SK-MEL-5 (cell line): ENCODE measurements around the gene SF1. TPM values are rescaled to one million over a fixed set of nuclear protein-coding genes. Genes with fewer than 3 reads are reported as not detected.
A peak's percentile ranks its signal among the peaks of the same experiment; 100 is the strongest.

Experiments
- DNase-seq: peaks from one replicate; pipeline ENCODE4 v3.0.0-alpha.2; 2016; ENCODE audit warnings: low read depth, low spot score
- in situ Hi-C: cut with HindIII; loops from 2 replicates; pipeline ENCODE4 v1.10.0; 2016; ENCODE audit warnings: low sequenced_read_pairs, high pct_unique_total_duplicates, low pct_unique_long_range_greater_than_20kb
- total RNA-seq: library from RNA; depleted of rRNA; stranded (reverse); fragments of >200 nt; shearing (Covaris generic); gene quantifications from 2 replicates; pipeline ENCODE4 v1.2.3, GENCODE V29; 2014

SF1 gene
- total RNA-seq, 1 experiment from 2014 or later: 53.3 TPM

DNA sequence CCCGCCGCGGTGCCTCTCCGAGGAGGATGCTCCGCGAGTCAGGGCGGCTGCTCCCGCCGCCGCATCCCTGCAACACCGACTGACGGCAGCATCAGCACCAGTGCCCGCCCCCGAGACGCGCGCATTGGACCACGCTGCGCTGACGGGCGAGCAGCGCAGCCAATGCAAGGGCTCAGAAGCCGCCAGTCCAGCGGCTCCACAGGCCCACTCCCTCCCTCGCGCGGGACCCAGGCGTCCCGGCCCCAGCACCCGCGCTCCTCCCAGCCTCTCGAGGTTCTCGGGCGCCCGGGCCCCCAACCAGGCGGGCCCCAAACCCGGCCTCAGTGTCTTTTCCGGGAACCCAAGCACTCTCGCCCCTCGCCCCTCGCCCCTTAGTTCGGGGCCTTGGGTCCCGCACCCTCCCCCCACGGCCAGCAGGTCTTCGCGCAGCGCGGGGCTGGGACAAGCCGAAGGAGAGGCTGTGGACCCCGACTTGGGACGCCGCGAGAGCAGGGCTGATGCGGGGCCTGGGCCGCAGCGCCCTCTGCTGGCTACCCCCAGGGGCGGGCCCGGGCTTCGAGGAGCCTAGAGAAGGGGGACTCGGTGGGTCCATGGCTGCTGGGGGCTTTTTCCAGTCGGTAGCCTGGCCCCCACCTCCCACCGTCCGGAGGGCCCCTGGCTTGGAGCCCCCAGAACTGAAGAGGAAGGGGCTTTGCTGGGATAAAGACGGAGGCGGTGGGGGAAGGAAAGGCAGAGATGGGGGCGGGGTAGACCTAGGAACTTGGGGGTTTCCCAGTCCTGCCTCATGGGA lies 55.0 kb downstream of the SF1 start, which contains the start of gene NRXN2:
Gene NRXN2, minus strand, starts transcription at position 81 of the 790 bp plus-strand sequence. CDS start 9,498 bp downstream, outside the sequence.
- DNase-seq: peak; percentile 74
- in situ Hi-C loops: no loop called here

DNA sequence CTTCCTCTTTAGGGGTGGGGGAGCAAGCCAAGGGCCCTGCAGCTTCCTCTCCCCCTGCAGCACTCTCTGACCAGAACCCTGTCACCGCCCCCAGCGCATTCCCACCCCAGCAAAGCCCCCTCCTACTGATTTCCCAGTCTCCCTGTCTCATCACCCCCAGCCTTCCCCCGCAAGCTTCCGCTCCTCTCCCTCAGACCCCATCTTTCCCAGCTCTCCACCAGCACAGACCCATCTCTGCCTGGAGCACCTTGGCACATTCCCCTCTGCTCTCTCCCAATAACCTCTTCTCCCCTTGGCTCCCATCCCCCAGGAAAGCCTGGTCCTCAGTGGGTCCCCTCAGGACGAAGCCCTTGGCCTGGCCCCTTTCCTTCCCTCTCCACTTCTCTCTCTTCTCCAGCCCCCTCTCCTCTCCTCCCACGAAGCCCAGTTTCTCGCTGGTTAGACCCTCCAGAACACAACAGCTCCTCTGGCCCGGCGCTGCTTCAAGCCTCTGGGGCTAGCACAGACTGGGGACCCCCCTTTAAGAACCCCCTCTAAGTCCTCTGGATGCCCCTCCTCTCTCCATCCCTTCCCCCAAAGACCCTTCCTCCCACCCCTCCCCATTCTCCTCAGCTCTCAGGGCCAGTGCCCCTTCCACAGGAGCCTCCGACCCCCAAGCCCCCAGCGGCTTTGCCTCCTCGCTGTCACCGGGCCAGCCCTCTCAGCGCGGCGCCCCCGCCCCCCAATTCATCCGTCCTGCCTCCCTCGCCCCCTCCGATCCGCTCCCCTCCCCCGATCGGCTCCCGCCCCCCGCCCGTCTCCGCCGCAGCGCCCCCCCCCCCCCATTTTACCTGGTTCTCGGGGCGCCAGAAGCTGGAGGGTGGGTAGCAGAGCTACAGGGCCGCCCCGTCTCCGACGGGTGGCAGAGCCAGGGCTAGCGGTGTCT lies 55.9 kb downstream of the SF1 start:
- no peak for DNase-seq
- in situ Hi-C loops: no loop called here

DNA sequence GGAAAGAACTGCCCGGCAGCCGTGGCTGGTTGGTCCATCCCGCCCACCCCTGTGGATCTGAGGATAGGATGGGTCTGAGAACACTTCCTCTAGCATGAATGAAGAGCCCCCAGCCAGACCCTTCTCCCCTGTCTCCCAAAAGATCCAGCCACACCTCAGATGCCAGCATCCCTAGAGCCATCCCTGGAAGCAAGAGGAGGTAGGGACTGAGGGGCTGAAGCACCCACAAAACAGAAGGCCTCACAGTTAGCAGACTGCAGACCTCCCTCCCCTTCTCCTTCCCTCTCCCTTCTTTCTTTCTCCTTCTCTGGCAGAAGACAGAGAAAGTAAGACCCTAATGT lies 57.0 kb downstream of the SF1 start:
- DNase-seq: no peak
- in situ Hi-C loops: no loop called here

DNA sequence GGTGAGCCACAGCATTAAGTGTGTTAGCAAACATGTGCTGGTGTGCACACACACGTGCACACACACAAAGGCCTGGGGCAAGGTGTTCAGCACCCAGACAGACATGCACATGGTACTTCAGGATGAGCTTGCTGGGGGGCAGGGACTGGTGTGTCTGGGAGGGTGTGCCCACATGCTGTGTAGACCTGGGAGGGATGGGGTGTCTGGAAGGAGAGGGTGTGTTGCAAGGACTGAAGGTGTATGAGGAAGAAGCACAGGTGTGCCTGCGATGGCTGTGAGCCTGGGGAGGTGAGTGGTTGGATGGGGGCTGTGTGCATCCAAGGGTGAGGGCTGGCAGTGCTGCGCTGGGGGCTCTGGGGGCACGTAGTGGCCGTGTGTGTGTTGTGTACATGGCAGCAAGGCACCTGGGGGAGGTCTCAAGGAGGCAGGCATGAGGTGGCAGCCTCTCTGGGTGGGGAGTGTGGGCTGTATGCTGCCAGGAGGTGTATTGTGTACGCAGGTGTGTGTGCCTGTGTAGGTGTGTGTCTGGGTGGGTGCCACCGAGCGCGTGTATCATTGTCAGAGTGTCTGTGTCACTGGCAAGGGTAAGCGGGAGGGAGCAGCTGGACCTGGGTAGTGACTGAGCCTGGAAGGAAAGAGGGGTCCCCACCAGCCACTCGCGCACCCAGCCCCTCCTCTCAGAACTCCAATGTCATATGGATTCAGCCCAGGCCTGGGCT lies 57.5 kb downstream of the SF1 start:
- in situ Hi-C loops: no loop called here
- DNase-seq: no peak

DNA sequence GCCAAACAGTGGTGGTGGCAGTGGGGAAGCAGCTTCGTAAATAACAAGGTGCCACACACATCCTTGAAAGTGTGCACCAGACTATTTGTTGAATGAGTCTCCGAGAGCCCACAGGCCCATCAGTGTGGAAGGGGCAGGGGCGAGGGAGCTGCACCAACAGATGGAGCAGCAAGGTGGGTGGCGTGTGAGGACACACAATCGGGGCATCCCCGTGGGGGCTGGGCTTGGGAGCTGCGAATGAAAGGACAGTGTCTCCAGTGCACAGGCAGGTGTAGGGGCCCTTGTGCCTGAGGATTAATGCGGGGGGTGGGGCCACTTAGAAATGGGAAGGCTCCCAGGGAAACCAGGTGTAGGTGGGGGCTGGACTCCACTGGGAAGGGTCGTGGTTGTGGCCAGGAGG lies 58.2 kb downstream of the SF1 start:
- no peak for DNase-seq
- in situ Hi-C loops: no loop called here

DNA sequence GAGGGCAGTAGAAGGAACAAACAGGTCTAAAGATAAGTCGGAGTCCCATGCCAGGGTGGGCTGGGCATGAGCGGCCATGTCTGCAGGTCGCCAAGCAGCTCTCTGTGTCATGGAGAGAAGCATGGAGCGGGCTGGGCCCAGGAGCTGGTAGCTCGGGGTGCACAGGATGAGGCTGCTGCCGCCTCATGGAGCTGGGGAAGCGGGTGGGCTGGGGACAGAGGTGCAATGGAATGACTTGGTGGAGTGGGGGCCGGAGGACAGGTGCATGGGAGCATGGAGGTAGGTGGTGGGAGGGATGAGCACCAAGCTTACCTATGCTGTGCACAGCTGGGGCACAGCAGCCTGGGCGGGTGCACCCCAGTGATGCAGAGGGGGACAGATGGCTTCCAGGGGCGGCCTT lies 58.9 kb downstream of the SF1 start:
- DNase-seq: no peak
- in situ Hi-C loops: no loop called here

DNA sequence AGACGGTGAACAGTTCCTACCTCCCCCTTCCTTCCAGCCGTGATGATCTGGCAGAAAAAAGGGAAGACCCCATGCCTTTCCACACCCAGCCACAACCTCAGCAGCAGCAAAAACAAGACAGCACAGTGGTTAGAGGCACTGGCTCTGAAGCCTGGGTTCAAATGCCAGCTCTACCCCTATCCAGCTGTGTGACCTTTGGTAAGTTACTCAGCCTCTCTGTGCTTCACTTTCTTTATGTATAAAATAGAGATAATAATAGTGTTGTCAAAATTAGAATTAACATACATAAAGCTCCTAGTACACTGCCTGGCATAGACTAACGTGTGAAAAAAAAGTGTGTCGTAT lies 59.6 kb downstream of the SF1 start:
- DNase-seq: no peak
- in situ Hi-C loops: no loop called here

DNA sequence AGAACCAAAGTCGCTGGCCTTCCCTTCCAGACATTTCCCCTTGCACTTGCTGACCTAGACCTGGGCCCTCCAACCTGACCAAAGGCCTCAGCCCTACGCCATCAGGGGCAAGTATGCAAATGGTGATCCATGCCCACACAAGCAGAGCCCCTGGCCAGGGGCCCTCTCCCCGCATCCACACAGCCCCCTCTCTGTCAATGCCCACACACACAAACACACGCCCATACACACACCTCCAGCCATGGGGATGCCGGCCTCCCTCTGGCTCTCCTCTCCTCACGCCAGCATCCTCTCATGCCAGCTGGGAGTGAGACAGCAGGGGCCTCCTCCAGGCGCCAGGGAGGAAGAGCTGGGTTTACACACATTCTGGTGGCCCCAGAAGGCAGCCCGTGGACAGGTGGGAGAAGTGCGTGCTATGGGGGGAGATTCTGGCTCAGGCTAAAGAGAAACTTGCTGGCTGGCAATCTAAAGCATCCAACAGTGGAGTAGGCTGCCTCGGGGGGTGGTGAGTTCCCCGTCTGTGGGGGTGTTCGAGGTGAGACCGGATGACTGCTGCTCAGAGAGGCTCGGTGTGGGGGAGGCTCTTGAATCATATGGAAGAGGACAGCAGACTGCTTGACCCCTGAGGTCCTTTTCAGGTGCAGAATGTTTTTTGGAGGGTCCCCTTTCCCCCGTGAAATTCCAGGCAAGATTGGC lies 60.1 kb downstream of the SF1 start:
- DNase-seq: no peak
- in situ Hi-C loops: no loop called here

DNA sequence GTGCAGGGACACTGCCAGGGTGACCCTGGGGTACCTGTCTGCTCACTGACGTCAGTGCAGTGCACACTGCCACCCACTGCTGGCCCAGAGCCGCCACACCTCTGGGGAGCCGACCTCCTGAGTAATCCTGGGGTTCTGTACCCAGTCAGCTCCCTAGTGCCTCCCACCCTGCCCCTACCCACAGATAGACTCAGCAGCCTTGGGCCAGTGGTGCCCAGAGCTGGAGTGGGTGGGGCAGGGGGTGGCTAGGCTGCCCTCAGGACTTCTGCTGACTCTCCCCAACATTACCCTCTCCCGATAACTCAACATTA lies 61.1 kb downstream of the SF1 start:
- in situ Hi-C loops: no loop called here
- DNase-seq: no peak

DNA sequence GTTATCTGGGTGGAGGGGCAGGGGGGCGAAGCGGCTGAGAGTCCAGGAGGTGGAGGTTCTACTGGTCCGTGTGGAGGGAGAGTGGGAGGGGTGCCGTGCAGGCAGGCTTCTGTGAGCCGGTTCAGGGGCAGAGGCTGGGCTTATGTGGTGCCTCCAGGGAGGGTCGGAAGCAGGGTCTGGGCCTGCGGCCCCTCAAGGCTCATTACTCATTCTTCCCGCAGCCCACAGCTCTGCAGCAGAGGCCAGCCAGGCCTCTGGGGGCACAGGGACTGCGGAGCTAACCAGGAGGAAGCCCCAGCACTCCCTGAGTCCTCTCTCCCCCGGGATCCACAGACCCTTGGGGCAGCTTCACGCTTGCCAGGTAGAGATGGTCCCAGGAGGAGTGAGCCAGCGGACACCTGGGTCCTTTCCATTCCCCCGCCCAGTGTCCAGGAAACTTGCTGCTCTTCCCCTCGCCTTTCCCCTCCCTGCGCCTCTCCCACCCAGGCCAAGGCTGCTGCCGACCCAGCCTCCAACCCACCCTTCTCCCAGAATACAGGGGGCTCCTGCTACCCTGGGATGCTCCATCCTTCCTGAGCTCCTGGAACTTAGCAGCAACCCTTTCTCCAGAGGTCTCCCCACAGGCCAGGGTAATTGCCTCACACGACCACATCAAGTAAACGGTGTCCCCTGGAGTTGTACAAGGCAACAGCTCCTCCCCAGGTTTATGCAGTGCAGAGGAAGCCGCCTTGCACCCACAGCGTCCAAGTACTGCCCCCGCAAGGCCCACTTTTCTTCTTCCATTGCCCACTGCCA lies 61.7 kb downstream of the SF1 start:
- in situ Hi-C loops: no loop called here
- DNase-seq: no peak

DNA sequence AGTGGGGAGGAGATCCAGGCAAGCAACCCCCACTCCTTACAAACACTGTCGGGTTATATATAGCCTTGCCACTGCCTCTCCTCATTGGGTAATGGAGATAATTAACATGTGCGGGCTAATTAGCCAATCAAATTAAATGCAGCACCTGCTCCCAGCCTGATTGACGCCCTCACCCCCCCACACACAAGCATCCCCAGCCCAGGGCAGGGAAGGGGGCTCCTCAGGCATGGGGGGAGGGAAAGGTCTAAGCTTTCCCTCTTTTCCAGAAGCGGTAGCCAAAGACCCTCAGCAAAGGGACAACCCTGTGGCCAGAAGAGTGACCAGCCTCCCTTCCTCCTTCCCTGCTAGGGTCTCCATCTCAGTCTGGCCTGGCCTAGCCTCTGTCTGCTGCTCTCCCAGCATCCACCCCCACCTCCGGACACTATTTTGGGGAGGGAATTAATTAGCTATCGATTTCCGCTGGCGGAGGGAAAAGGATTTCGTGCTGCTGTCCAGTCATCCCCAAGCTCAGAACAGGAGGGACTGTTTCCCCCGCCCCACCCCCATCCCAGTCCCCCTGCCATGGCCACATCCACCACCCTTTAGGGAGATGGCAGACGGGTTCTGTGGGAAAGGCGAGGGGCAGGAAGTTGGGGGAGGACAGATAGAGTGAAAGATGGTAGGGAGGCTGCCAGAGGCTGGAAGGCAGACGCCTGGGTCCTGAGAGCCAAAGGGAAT lies 62.4 kb downstream of the SF1 start:
- in situ Hi-C loops: no loop called here
- no peak for DNase-seq

DNA sequence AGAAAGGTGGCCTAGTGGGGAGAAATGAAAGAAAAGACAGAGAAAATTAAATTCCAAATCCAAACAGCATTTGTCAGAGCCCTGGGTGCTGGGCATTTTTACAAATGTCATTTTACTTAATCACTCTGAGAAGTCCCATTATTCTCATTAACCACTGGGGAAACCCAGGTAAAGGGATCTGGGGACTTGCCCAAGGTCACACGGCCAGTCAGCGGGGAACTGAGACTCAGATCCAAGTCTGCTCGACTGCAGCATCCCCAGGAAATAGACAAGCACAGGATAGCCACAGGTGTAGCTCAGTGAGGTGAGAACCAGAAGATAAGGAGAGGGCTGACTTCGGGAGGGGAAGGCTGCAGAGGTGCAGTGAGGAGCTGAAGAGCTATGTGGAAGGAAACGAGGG lies 63.2 kb downstream of the SF1 start:
- in situ Hi-C loops: no loop called here
- DNase-seq: no peak

DNA sequence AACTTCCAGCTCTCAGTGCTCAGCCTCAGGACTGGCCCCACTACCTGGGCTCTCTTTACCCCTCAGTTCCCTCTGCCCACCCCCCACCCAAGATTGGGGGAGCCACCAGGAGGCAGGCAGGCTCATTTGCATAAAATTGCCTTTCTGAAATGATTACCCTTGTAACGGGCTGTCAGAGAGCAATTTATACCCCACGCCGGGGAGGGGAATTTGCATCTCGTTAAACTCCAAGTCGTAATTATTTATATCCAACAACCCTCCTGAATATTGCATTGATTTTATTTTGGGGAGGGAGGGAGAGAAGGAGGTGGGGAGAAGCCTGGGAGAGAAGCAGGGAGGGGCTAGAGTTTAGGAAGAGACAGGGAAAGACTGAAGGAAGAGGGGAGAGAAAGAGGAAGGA lies 63.7 kb downstream of the SF1 start:
- DNase-seq: no peak
- in situ Hi-C loops: no loop called here
